Measurements from ENCODE around the gene KCTD1.

DNA sequence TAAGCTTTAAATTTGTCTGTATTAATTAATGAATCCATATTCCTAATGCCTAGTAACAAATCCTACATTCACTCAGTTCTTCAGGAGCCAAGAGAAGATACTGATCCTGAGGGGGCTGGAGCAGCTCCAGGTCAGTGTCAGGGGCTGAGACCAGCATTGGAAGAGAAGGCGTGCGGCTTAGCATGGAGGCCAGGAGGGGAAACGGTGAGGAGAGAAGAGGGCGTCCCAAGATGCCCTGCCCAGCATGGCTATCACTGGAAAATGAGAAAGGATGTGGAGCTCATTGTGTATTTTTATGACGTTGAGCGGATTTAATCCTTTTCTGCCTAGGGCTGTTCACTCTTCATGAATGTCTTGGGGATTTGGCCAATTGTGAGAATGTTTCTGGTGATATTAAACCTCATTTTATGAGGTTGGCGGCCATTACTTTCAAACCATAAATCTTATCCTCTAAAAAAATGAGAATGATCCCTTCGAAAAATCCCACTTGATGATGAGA lies 131.7 kb downstream of the KCTD1 start:
- no peak for TF ChIP-seq EZH2 (IDR thresholded peaks at IDR 0.05; ENCODE audit: insufficient read depth, low read length)
- TF ChIP-seq, protein P1, sequence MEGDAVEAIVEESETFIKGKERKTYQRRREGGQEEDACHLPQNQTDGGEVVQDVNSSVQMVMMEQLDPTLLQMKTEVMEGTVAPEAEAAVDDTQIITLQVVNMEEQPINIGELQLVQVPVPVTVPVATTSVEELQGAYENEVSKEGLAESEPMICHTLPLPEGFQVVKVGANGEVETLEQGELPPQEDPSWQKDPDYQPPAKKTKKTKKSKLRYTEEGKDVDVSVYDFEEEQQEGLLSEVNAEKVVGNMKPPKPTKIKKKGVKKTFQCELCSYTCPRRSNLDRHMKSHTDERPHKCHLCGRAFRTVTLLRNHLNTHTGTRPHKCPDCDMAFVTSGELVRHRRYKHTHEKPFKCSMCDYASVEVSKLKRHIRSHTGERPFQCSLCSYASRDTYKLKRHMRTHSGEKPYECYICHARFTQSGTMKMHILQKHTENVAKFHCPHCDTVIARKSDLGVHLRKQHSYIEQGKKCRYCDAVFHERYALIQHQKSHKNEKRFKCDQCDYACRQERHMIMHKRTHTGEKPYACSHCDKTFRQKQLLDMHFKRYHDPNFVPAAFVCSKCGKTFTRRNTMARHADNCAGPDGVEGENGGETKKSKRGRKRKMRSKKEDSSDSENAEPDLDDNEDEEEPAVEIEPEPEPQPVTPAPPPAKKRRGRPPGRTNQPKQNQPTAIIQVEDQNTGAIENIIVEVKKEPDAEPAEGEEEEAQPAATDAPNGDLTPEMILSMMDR (IDR thresholded peaks at IDR 0.05; ENCODE audit: insufficient read depth, low read depth, low read length): no peak

Measured in astrocyte (in vitro differentiated cells and primary cell).